CD14-positive monocyte (primary cell): ENCODE measurements around the gene XPOT. TPM values are rescaled to one million over a fixed set of nuclear protein-coding genes. Genes with fewer than 3 reads are reported as not detected.

ENCODE experiments used
- DNase-seq, 3 donors: peaks; one replicate each; pipeline ENCODE4 v3.0.0-alpha.2; 2011 to 2022
- H2AFZ ChIP-seq: 2 replicates; pipeline ENCODE4 v1.6.0; 2012; ENCODE audit warnings: mild to moderate bottlenecking, low read depth, low read length, inconsistent platforms; ENCODE audit not compliant: insufficient read depth, poor library complexity, severe bottlenecking
- H3K27ac ChIP-seq, 2 donors: 1 replicate in 1 of 2; 2 replicates in 1 of 2; pipeline ENCODE4 v1.5.1; 2012 to 2013; ENCODE audit warnings: low read length in 2 of 2, control low read depth in 1 of 2, inconsistent platforms in 1 of 2, low read depth in 1 of 2, mild to moderate bottlenecking in 1 of 2
- H3K27me3 ChIP-seq, 2 donors: one replicate each; pipeline versions ENCODE4 v1.6.0 to v1.6.1; 2011 to 2013; ENCODE audit warnings: low read length in 2 of 2; ENCODE audit not compliant: control insufficient read depth in 2 of 2, insufficient read depth in 2 of 2
- H3K36me3 ChIP-seq, 2 donors: replicated peaks in 1 of 2; 1 replicate in 1 of 2; 2 replicates in 1 of 2; pipeline versions ENCODE4 v1.5.1 to v1.6.1; 2012 to 2013; ENCODE audit warnings: low read length in 2 of 2, control low read depth in 1 of 2, inconsistent platforms in 1 of 2, mild to moderate bottlenecking in 1 of 2; ENCODE audit not compliant: insufficient read depth in 2 of 2, control insufficient read depth in 1 of 2
- H3K4me1 ChIP-seq, 2 donors: 1 replicate in 1 of 2; 2 replicates in 1 of 2; pipeline versions ENCODE4 v1.5.1 to v1.6.1; 2012 to 2013; ENCODE audit warnings: low read length in 2 of 2, control low read depth in 1 of 2, inconsistent platforms in 1 of 2, mild to moderate bottlenecking in 1 of 2, moderate library complexity in 1 of 2; ENCODE audit not compliant: insufficient read depth in 2 of 2, control insufficient read depth in 1 of 2
- H3K4me2 ChIP-seq: replicated peaks from 2 replicates; pipeline ENCODE3; 2012; ENCODE audit warnings: low read length, moderate library complexity, mild to moderate bottlenecking; ENCODE audit not compliant: poor library complexity, severe bottlenecking; ENCODE audit errors: extremely low read depth
- H3K4me3 ChIP-seq, 3 experiments: fragments of 200-600 bp in 1 of 3; sonication (generic) in 1 of 3; replicated peaks in 1 of 3; 1 replicate in 2 of 3; 2 replicates in 1 of 3; pipeline ENCODE4 v1.5.1; 2011 to 2013; ENCODE audit warnings: low read length in 3 of 3, mild to moderate bottlenecking in 3 of 3, control low read depth in 2 of 3, low read depth in 2 of 3, inconsistent platforms in 1 of 3, moderate library complexity in 1 of 3
- H3K79me2 ChIP-seq: 2 replicates; pipeline ENCODE4 v1.6.0; 2012; ENCODE audit warnings: mild to moderate bottlenecking, control low read depth, inconsistent platforms, low read length, moderate library complexity; ENCODE audit not compliant: insufficient read depth
- H3K9ac ChIP-seq: 2 replicates; pipeline ENCODE4 v1.6.0; 2017; ENCODE audit warnings: low read length, mild to moderate bottlenecking; ENCODE audit not compliant: insufficient read depth, poor library complexity, severe bottlenecking
- H3K9me3 ChIP-seq, 2 donors: replicated peaks in 1 of 2; 1 replicate in 1 of 2; 2 replicates in 1 of 2; pipeline versions ENCODE4 v1.5.1 to v1.6.1; 2012 to 2013; ENCODE audit warnings: low read length in 2 of 2, control low read depth in 1 of 2; ENCODE audit not compliant: control insufficient read depth in 1 of 2, insufficient read depth in 1 of 2
- H4K20me1 ChIP-seq: 2 replicates; pipeline ENCODE4 v1.6.0; 2012; ENCODE audit warnings: mild to moderate bottlenecking, low read length, control low read depth, moderate library complexity; ENCODE audit not compliant: insufficient read depth
- H3K27ac Mint-ChIP-seq, 7 donors: one replicate each; pipeline ENCODE4 v1.8.0; 2020; ENCODE audit warnings: mild to moderate bottlenecking in 7 of 7, mixed read lengths in 7 of 7, moderate library complexity in 6 of 7, inconsistent platforms in 2 of 7
- H3K27me3 Mint-ChIP-seq, 3 donors: one replicate each; pipeline ENCODE4 v1.8.0; 2021 to 2022; ENCODE audit warnings: low read depth in 3 of 3, mild to moderate bottlenecking in 3 of 3, mixed read lengths in 3 of 3, moderate library complexity in 3 of 3, inconsistent platforms in 1 of 3
- H3K36me3 Mint-ChIP-seq, 2 donors: one replicate each; pipeline ENCODE4 v1.8.0; 2020; ENCODE audit warnings: mixed read lengths in 2 of 2, inconsistent platforms in 1 of 2, mild to moderate bottlenecking in 1 of 2
- H3K4me1 Mint-ChIP-seq: one replicate; pipeline ENCODE4 v1.8.0; 2020; ENCODE audit warnings: mild to moderate bottlenecking, mixed read lengths
- H3K4me3 Mint-ChIP-seq, 2 donors: one replicate each; pipeline ENCODE4 v1.8.0; 2020; ENCODE audit warnings: mild to moderate bottlenecking in 2 of 2, mixed read lengths in 2 of 2, moderate library complexity in 1 of 2
- H3K9me3 Mint-ChIP-seq, 7 donors: one replicate each; pipeline ENCODE4 v1.8.0; 2020 to 2022; ENCODE audit warnings: mixed read lengths in 7 of 7, mild to moderate bottlenecking in 6 of 7, moderate library complexity in 6 of 7, inconsistent platforms in 2 of 7
- WGBS: methylation state at CpG from one replicate; pipeline ENCODE4 v1.1.5; 2013; ENCODE audit warnings: missing lambda C conversion rate; ENCODE audit not compliant: insufficient coverage; 5-methylcytosine and 5-hydroxymethylcytosine counted together
- intact Hi-C, 2 donors: fragments of 100-400 bp; cut with micrococcal nuclease; formaldehyde crosslinking; loops; one replicate each; pipeline versions ENCODE4 v1.15.0 to v1.15.1; 2023
- polyA plus RNA-seq, 3 donors: library from polyadenylated mRNA; depleted of rRNA in 1 of 3; unstranded in 2 of 3; stranded (reverse) in 1 of 3; fragments of 300-500 nt in 2 of 3; fragments of >200 nt in 1 of 3; fragmentation: Illumina TruSeq in 2 of 3; gene quantifications; 1 replicate in 2 of 3; 2 replicates in 1 of 3; pipeline ENCODE4 v1.2.3, GENCODE V29; 2012 to 2021
- TF ChIP-seq, protein P1 (sequence below): fragments of 200-600 bp; IDR thresholded peaks from one replicate; pipeline ENCODE4 v1.8.0; 2022; ENCODE audit warnings: antibody characterized with exemption, mild to moderate bottlenecking

Gene XPOT
- polyA plus RNA-seq, 3 donors: 18.3 to 19.9 (median 19.3) TPM

DNA sequence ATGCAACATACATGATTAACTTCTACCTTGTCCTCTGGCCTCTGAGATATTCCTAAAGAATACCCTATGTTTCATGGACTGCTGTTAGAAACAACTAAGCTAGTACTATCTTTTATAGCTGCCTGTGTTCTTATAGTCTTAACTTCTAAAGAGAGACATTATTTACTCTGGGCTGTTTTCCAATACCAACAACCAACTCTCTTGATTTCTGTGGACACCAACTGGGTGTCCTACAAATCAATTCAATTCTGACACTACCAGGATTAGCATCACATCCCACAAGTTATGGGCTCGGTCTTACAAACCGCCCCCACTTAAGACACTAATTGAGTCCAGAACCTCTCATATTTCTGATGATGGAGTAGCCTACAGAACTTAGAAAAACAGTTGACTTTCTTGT is 8.3 kb downstream of the XPOT start:
- Histone ChIP-seq H3K9ac (no peak overlapping the region), H3K79me2 (peaks cover 11% of the 10 kb centered on the region), H3K27ac (no peak overlapping the region), H3K4me1 (no peaks in the 10 kb centered on the region), H3K27me3 (no peaks in the 10 kb centered on the region), H3K4me3 (no peak overlapping the region), H4K20me1 (no peaks in the 10 kb centered on the region), H3K9me3 (no peaks in the 10 kb centered on the region), H3K4me2 (no peak overlapping the region), H2AFZ (no peak overlapping the region), H3K36me3 (peaks cover 73 to 78% of the 10 kb centered on the region in 2 donors)
- Mint-ChIP-seq H3K27me3 (no peaks in the 10 kb centered on the region), H3K4me3 (no peak overlapping the region), H3K27ac (no peak overlapping the region), H3K9me3 (no peaks in the 10 kb centered on the region), H3K36me3 (peaks cover 58 to 73% of the 10 kb centered on the region in 2 donors), H3K4me1 (peaks cover under 1% of the 10 kb centered on the region)
- WGBS: no CpG with 5 or more reads among the region's 2 CpGs
- TF ChIP-seq, protein P1, sequence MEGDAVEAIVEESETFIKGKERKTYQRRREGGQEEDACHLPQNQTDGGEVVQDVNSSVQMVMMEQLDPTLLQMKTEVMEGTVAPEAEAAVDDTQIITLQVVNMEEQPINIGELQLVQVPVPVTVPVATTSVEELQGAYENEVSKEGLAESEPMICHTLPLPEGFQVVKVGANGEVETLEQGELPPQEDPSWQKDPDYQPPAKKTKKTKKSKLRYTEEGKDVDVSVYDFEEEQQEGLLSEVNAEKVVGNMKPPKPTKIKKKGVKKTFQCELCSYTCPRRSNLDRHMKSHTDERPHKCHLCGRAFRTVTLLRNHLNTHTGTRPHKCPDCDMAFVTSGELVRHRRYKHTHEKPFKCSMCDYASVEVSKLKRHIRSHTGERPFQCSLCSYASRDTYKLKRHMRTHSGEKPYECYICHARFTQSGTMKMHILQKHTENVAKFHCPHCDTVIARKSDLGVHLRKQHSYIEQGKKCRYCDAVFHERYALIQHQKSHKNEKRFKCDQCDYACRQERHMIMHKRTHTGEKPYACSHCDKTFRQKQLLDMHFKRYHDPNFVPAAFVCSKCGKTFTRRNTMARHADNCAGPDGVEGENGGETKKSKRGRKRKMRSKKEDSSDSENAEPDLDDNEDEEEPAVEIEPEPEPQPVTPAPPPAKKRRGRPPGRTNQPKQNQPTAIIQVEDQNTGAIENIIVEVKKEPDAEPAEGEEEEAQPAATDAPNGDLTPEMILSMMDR: no peak
- intact Hi-C loops: no loop called here
- no peak for DNase-seq

DNA sequence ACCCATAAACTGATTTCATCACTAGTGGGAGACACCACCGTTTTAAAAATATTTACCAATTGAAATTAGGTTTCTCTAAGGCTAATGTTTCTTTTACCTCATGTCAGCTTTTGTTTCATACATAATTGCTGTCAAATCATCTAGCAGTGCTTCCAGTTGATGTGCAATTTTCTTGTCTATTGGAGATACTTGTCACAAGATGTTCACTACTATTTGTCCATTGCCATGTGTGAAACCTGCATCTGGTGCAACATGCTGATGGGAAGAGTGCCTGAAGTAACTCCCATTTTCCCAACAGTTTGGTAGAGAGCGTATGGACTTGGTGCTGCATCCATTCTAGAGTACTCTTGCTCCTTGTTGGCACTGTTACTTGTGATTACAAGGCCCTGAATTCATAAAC is 9.7 kb downstream of the XPOT start:
- no peak overlapping the region for H3K9ac ChIP-seq
- Mint-ChIP-seq H3K36me3 (peaks cover 67 to 86% of the 10 kb centered on the region in 2 donors), H3K4me1 (no peaks in the 10 kb centered on the region), H3K9me3 (no peaks in the 10 kb centered on the region), H3K27me3 (no peaks in the 10 kb centered on the region), H3K27ac (no peak overlapping the region), H3K4me3 (no peak overlapping the region)
- no peaks in the 10 kb centered on the region for H4K20me1 ChIP-seq
- no peaks in the 10 kb centered on the region for H3K27me3 ChIP-seq
- TF ChIP-seq, protein P1: no peak
- 60% methylated on average over 1 of the region's 2 CpGs for WGBS
- intact Hi-C loops: no loop called here
- H3K9me3 ChIP-seq: no peaks in the 10 kb centered on the region
- no peaks in the 10 kb centered on the region for H3K79me2 ChIP-seq
- no peak overlapping the region for H3K4me2 ChIP-seq
- H3K4me3 ChIP-seq: no peak overlapping the region
- H3K4me1 ChIP-seq: no peaks in the 10 kb centered on the region
- H2AFZ ChIP-seq: no peak overlapping the region
- H3K36me3 ChIP-seq: peaks cover 87 to 92% of the 10 kb centered on the region in 2 donors
- no peak for DNase-seq
- no peak overlapping the region for H3K27ac ChIP-seq
